HEK293 (cell line): ENCODE results near the gene MKI67.

Experiments
- CTCF ChIP-seq: fragments of 450-650 bp; formaldehyde crosslinking; IDR thresholded peaks from 2 replicates; pipeline ENCODE4 v1.5.1; 2016; ENCODE audit warnings: missing biosample characterization, missing genetic modification characterization
- SCRT2 ChIP-seq: fragments of 450-650 bp; formaldehyde crosslinking; IDR thresholded peaks from 2 replicates; pipeline ENCODE4 v1.5.1; 2016; ENCODE audit warnings: missing biosample characterization, missing genetic modification characterization
- ZBTB21 ChIP-seq: fragments of 450-650 bp; formaldehyde crosslinking; IDR thresholded peaks from 2 replicates; pipeline ENCODE4 v1.5.1; 2017; ENCODE audit warnings: missing biosample characterization, missing genetic modification characterization
- ZNF302 ChIP-seq: fragments of 450-650 bp; formaldehyde crosslinking; IDR thresholded peaks from 2 replicates; pipeline ENCODE4 v1.5.1; 2016; ENCODE audit warnings: missing biosample characterization, missing genetic modification characterization, low read depth
- ZNF366 ChIP-seq: fragments of 450-650 bp; formaldehyde crosslinking; conservative IDR thresholded peaks from 2 replicates; pipeline ENCODE4 v1.5.1; 2016; ENCODE audit warnings: missing biosample characterization, missing genetic modification characterization
- ZNF423 ChIP-seq: fragments of 450-650 bp; formaldehyde crosslinking; IDR thresholded peaks from 2 replicates; pipeline ENCODE4 v1.5.1; 2016; ENCODE audit warnings: missing biosample characterization, missing genetic modification characterization
- ZNF626 ChIP-seq: fragments of 450-650 bp; sonication (Bioruptor Pico); formaldehyde crosslinking; IDR thresholded peaks from 2 replicates; pipeline ENCODE4 v1.5.1; 2018; ENCODE audit warnings: missing biosample characterization, missing genetic modification characterization, inconsistent platforms
- TF ChIP-seq, protein P1 (sequence below): fragments of 450-650 bp; formaldehyde crosslinking; IDR thresholded peaks from 2 replicates; pipeline ENCODE4 v1.5.1; 2016; ENCODE audit warnings: missing biosample characterization, missing genetic modification characterization
- TF ChIP-seq, protein P2 (sequence below): fragments of 450-650 bp; formaldehyde crosslinking; IDR thresholded peaks from 2 replicates; pipeline ENCODE4 v1.5.1; 2016; ENCODE audit warnings: missing biosample characterization, missing genetic modification characterization
- TF ChIP-seq, protein P3 (sequence below): fragments of 450-650 bp; formaldehyde crosslinking; IDR thresholded peaks from 2 replicates; pipeline ENCODE4 v1.5.1; 2016; ENCODE audit warnings: missing biosample characterization, missing genetic modification characterization
- TF ChIP-seq, protein P4 (sequence below): fragments of 450-650 bp; formaldehyde crosslinking; IDR thresholded peaks from 2 replicates; pipeline ENCODE4 v1.5.1; 2016; ENCODE audit warnings: missing biosample characterization, missing genetic modification characterization

DNA sequence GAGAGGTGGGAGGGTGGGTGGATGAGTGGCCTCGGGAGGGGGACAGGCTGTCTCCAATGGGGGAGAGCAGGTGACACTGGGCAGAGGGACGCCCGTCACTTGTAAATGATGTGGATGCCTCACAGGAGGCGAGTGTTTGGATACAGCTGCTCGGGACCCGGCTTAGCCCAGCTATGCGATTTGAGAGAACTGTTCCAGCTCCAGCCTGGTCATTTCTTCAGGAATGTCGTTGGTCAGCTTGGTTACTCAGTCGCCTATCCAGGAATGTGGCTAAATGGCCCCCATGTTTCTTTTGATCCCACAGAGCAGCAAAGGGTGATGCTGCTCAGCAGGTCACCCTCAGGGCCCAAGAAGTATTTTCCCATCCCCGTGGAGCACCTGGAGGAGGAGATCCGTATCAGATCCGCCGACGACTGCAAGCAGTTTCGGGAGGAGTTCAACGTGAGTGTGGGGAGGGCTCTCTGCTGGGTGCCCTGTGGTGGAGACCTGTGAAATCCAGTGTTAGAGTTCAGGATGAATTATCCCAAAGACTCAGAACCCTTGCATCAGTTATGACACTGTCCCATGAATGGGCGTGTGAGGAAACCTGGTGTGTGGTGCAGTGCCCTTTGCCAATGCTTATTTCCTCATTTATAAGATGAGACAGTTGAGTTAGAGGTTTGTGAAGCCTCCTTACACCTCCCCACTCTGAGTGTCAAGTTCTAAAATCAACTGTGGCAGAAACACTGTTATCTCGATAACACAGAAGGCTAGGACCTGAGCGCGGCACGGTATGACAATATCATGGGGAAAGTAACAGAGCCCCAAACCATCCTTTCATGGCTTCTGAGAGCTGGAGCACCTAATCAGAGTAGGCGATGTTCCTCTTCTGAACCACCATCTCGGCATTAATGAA, 76.8 kb downstream of the MKI67 start:
- no peak for TF ChIP-seq CTCF (tag by site-specific recombination)
- TF ChIP-seq, protein P1, sequence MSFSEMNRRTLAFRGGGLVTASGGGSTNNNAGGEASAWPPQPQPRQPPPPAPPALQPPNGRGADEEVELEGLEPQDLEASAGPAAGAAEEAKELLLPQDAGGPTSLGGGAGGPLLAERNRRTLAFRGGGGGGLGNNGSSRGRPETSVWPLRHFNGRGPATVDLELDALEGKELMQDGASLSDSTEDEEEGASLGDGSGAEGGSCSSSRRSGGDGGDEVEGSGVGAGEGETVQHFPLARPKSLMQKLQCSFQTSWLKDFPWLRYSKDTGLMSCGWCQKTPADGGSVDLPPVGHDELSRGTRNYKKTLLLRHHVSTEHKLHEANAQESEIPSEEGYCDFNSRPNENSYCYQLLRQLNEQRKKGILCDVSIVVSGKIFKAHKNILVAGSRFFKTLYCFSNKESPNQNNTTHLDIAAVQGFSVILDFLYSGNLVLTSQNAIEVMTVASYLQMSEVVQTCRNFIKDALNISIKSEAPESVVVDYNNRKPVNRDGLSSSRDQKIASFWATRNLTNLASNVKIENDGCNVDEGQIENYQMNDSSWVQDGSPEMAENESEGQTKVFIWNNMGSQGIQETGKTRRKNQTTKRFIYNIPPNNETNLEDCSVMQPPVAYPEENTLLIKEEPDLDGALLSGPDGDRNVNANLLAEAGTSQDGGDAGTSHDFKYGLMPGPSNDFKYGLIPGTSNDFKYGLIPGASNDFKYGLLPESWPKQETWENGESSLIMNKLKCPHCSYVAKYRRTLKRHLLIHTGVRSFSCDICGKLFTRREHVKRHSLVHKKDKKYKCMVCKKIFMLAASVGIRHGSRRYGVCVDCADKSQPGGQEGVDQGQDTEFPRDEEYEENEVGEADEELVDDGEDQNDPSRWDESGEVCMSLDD (tag by site-specific recombination), result no peak
- TF ChIP-seq ZNF626, result no peak
- TF ChIP-seq, protein P2, sequence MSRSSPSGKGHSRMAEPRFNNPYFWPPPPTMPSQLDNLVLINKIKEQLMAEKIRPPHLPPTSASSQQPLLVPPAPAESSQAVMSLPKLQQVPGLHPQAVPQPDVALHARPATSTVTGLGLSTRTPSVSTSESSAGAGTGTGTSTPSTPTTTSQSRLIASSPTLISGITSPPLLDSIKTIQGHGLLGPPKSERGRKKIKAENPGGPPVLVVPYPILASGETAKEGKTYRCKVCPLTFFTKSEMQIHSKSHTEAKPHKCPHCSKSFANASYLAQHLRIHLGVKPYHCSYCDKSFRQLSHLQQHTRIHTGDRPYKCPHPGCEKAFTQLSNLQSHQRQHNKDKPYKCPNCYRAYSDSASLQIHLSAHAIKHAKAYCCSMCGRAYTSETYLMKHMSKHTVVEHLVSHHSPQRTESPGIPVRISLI (tag by site-specific recombination), result no peak
- TF ChIP-seq ZNF302, result no peak
- TF ChIP-seq, protein P3, sequence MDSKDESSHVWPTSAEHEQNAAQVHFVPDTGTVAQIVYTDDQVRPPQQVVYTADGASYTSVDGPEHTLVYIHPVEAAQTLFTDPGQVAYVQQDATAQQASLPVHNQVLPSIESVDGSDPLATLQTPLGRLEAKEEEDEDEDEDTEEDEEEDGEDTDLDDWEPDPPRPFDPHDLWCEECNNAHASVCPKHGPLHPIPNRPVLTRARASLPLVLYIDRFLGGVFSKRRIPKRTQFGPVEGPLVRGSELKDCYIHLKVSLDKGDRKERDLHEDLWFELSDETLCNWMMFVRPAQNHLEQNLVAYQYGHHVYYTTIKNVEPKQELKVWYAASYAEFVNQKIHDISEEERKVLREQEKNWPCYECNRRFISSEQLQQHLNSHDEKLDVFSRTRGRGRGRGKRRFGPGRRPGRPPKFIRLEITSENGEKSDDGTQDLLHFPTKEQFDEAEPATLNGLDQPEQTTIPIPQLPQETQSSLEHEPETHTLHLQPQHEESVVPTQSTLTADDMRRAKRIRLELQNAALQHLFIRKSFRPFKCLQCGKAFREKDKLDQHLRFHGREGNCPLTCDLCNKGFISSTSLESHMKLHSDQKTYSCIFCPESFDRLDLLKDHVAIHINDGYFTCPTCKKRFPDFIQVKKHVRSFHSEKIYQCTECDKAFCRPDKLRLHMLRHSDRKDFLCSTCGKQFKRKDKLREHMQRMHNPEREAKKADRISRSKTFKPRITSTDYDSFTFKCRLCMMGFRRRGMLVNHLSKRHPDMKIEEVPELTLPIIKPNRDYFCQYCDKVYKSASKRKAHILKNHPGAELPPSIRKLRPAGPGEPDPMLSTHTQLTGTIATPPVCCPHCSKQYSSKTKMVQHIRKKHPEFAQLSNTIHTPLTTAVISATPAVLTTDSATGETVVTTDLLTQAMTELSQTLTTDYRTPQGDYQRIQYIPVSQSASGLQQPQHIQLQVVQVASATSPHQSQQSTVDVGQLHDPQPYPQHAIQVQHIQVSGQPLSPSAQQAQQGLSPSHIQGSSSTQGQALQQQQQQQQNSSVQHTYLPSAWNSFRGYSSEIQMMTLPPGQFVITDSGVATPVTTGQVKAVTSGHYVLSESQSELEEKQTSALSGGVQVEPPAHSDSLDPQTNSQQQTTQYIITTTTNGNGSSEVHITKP, result no peak
- TF ChIP-seq, protein P4, sequence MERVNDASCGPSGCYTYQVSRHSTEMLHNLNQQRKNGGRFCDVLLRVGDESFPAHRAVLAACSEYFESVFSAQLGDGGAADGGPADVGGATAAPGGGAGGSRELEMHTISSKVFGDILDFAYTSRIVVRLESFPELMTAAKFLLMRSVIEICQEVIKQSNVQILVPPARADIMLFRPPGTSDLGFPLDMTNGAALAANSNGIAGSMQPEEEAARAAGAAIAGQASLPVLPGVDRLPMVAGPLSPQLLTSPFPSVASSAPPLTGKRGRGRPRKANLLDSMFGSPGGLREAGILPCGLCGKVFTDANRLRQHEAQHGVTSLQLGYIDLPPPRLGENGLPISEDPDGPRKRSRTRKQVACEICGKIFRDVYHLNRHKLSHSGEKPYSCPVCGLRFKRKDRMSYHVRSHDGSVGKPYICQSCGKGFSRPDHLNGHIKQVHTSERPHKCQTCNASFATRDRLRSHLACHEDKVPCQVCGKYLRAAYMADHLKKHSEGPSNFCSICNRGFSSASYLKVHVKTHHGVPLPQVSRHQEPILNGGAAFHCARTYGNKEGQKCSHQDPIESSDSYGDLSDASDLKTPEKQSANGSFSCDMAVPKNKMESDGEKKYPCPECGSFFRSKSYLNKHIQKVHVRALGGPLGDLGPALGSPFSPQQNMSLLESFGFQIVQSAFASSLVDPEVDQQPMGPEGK (tag by site-specific recombination), result no peak
- no peak for TF ChIP-seq SCRT2
- no peak for TF ChIP-seq ZBTB21 (tag by site-specific recombination)
- no peak for TF ChIP-seq ZNF423 (tag by site-specific recombination)
- TF ChIP-seq ZNF366 (tag by site-specific recombination), result no peak
